MM.1S (cell line): ENCODE results near the gene LIAS.

ENCODE experiments used
- DNase-seq: peaks from one replicate; pipeline ENCODE4 v3.0.0-alpha.2; 2015
- H2AFZ ChIP-seq: fragments of 300-600 bp; sonication (generic); 2 replicates; pipeline ENCODE4 v1.6.0; 2016; ENCODE audit warnings: antibody characterized with exemption, low read length
- H3F3A ChIP-seq: fragments of 300-600 bp; sonication (generic); 2 replicates; pipeline ENCODE4 v1.6.1; 2016; ENCODE audit warnings: mild to moderate bottlenecking, antibody characterized with exemption, low read length, moderate library complexity, mixed read lengths; ENCODE audit not compliant: insufficient read depth
- H3K27ac ChIP-seq: fragments of 300-600 bp; sonication (generic); 2 replicates; pipeline ENCODE4 v1.5.1; 2016; ENCODE audit warnings: mild to moderate bottlenecking, low read length
- H3K27me3 ChIP-seq: fragments of 300-600 bp; sonication (generic); replicated peaks from 2 replicates; pipeline ENCODE4 v1.6.0; 2016; ENCODE audit warnings: low read length; ENCODE audit not compliant: insufficient read depth
- H3K36me3 ChIP-seq: fragments of 300-600 bp; sonication (generic); replicated peaks from 2 replicates; pipeline ENCODE4 v1.6.1; 2016; ENCODE audit warnings: mild to moderate bottlenecking, low read length, mixed read lengths; ENCODE audit not compliant: insufficient read depth
- H3K4me1 ChIP-seq: fragments of 300-600 bp; sonication (generic); 2 replicates; pipeline ENCODE4 v1.6.1; 2016; ENCODE audit warnings: low read length, mixed read lengths
- H3K4me2 ChIP-seq: fragments of 300-600 bp; sonication (generic); 2 replicates; pipeline ENCODE4 v1.6.0; 2016; ENCODE audit warnings: low read depth, low read length
- H3K4me3 ChIP-seq: fragments of 300-600 bp; sonication (generic); 2 replicates; pipeline ENCODE4 v1.5.1; 2016; ENCODE audit warnings: low read length, mixed read lengths
- H3K79me2 ChIP-seq: fragments of 300-600 bp; sonication (generic); 2 replicates; pipeline ENCODE4 v1.6.1; 2016; ENCODE audit warnings: mixed run types, low read length, mixed read lengths
- H3K9ac ChIP-seq: fragments of 300-600 bp; sonication (generic); 2 replicates; pipeline ENCODE4 v1.6.1; 2016; ENCODE audit warnings: low read length, mixed read lengths
- H3K9me2 ChIP-seq: fragments of 300-600 bp; sonication (generic); replicated peaks from 2 replicates; pipeline ENCODE4 v1.6.1; 2016; ENCODE audit warnings: mild to moderate bottlenecking, low read length, mixed read lengths; ENCODE audit not compliant: insufficient read depth
- H3K9me3 ChIP-seq: fragments of 300-600 bp; sonication (generic); replicated peaks from 2 replicates; pipeline ENCODE4 v1.6.1; 2016; ENCODE audit warnings: mild to moderate bottlenecking, low read length, mixed read lengths; ENCODE audit not compliant: insufficient read depth
- H4K20me1 ChIP-seq: fragments of 300-600 bp; sonication (generic); 2 replicates; pipeline ENCODE4 v1.6.1; 2016; ENCODE audit warnings: mild to moderate bottlenecking, low read length, moderate library complexity, mixed read lengths; ENCODE audit not compliant: insufficient read depth
- CTCF ChIP-seq: fragments of 300-600 bp; sonication (generic); IDR thresholded peaks from 2 replicates; pipeline ENCODE4 v1.5.1; 2016; ENCODE audit warnings: antibody characterized with exemption, low read length, mixed read lengths
- EZH2 ChIP-seq: fragments of 300-600 bp; sonication (generic); optimal IDR thresholded peaks from 2 replicates; pipeline ENCODE3; 2017; ENCODE audit warnings: low read depth, mild to moderate bottlenecking, antibody characterized with exemption, low read length, mixed read lengths
- EZH2phosphoT487 ChIP-seq: fragments of 300-600 bp; sonication (generic); IDR thresholded peaks from 2 replicates; pipeline ENCODE4 v1.6.1; 2018; ENCODE audit warnings: antibody characterized with exemption, low read length

The LIAS gene

GRCh38 chr4:39452153-39452859 lies 6.5 kb upstream of the LIAS start:
- Histone ChIP-seq H3K4me2 (no peak overlapping the region), H3K27ac (no peak overlapping the region), H3K4me1 (peaks cover 7% of the 10 kb centered on the region; the same call in 1 of the 2 replicates), H2AFZ (no peak overlapping the region), H4K20me1 (peaks cover 16% of the 10 kb centered on the region), H3K9ac (no peak overlapping the region), H3K79me2 (peaks cover 21% of the 10 kb centered on the region), H3K9me3 (no peaks in the 10 kb centered on the region), H3K36me3 (peaks cover 25% of the 10 kb centered on the region), H3K9me2 (no peaks in the 10 kb centered on the region), H3K27me3 (no peaks in the 10 kb centered on the region), H3F3A (peaks cover 38% of the 10 kb centered on the region), H3K4me3 (no peak overlapping the region)
- no peak for DNase-seq
- TF ChIP-seq CTCF (no peak), EZH2 (no peak), EZH2phosphoT487 (no peak)

- peaks cover 12% of the 10 kb centered on the region; the same call in 1 of the 2 replicates for H3K4me1 ChIP-seq
- no peak overlapping the region for H3K4me3 ChIP-seq
- H3K27me3 ChIP-seq, result no peaks in the 10 kb centered on the region
- no peaks in the 10 kb centered on the region for H3K9me2 ChIP-seq
- H3K36me3 ChIP-seq, result peaks cover 25% of the 10 kb centered on the region
- no peak overlapping the region for H2AFZ ChIP-seq
- H3K79me2 ChIP-seq, result peaks cover 28% of the 10 kb centered on the region
- H3K27ac ChIP-seq, result no peak overlapping the region
- H3K4me2 ChIP-seq, result no peak overlapping the region
- DNase-seq, result no peak
- H3K9ac ChIP-seq, result no peak overlapping the region
- TF ChIP-seq CTCF, result no peak
- no peaks in the 10 kb centered on the region for H3K9me3 ChIP-seq
- H3F3A ChIP-seq, result peaks cover 42% of the 10 kb centered on the region
- H4K20me1 ChIP-seq, result peaks cover 16% of the 10 kb centered on the region
These were observed 5.8 kb upstream of the LIAS start for GRCh38 chr4:39452860-39453587.

- Histone ChIP-seq H3K4me2 (no peak overlapping the region), H3K27me3 (no peaks in the 10 kb centered on the region), H3F3A (peaks cover 46% of the 10 kb centered on the region), H4K20me1 (peaks cover 16% of the 10 kb centered on the region), H3K36me3 (peaks cover 25% of the 10 kb centered on the region), H3K9ac (no peak overlapping the region), H3K4me3 (no peak overlapping the region), H3K9me3 (no peaks in the 10 kb centered on the region), H2AFZ (no peak overlapping the region), H3K79me2 (peaks cover 35% of the 10 kb centered on the region), H3K27ac (no peak overlapping the region), H3K9me2 (no peaks in the 10 kb centered on the region), H3K4me1 (peaks cover 12% of the 10 kb centered on the region; the same call in 1 of the 2 replicates)
- DNase-seq, result no peak
- TF ChIP-seq EZH2, result no peak
- no peak for TF ChIP-seq EZH2phosphoT487
- TF ChIP-seq CTCF, result no peak
These were observed 5.1 kb upstream of the LIAS start for GRCh38 chr4:39453738-39454137.
